H1 (cell line): ENCODE data around the gene RRAS2. TPM values are rescaled to one million over a fixed set of nuclear protein-coding genes. Genes with fewer than 3 reads are reported as not detected.

Experiments
- POLR2A ChIP-seq, 2 experiments: IDR thresholded peaks; 1 replicate in 1 of 2; 2 replicates in 1 of 2; pipeline ENCODE4 v1.6.1; 2011; ENCODE audit warnings: low read depth in 2 of 2, low read length in 2 of 2, mild to moderate bottlenecking in 2 of 2; ENCODE audit errors: control extremely low read depth in 1 of 2
- RNF2 ChIP-seq: fragments of 200-900, 300-1000 bp; sonication (generic); IDR thresholded peaks from 2 replicates; pipeline ENCODE4 v1.7.1; 2016; ENCODE audit warnings: borderline replicate concordance, low read depth, mild to moderate bottlenecking, antibody characterized with exemption, low read length; ENCODE audit not compliant: poor library complexity, severe bottlenecking; ENCODE audit errors: missing control alignments
- SP1 ChIP-seq: IDR thresholded peaks from 2 replicates; pipeline ENCODE4 v1.6.1; 2011; ENCODE audit warnings: low read depth, low read length
- SP4 ChIP-seq: IDR thresholded peaks from 2 replicates; pipeline ENCODE4 v1.6.1; 2012; ENCODE audit warnings: low read length, inconsistent platforms
- polyA plus RNA-seq, 7 experiments: library from polyadenylated mRNA; depleted of rRNA in 3 of 7; stranded (reverse) in 5 of 7; unstranded in 2 of 7; fragments of >200 nt in 5 of 7; fragments of 200-250 nt in 2 of 7; gene quantifications; 1 replicate in 5 of 7; 2 replicates in 1 of 7; 4 replicates in 1 of 7; pipeline versions ENCODE4 v1.2.1 to v1.2.3, GENCODE V29; 2011 to 2013; ENCODE audit warnings: missing spikeins in 2 of 7, mixed read lengths in 2 of 7
- total RNA-seq: library from RNA; stranded (reverse); fragmentation: NEBNext Ultra II Directional; extraction: Animal tissue kit (Norgen Biotek cat#: 25700); gene quantifications from 2 replicates; pipeline ENCODE4 v1.2.1, GENCODE V29; 2021
- TF ChIP-seq, protein P1 (sequence below): IDR thresholded peaks from 2 replicates; pipeline ENCODE4 v1.6.1; 2012; ENCODE audit warnings: low read length, inconsistent platforms
- TF ChIP-seq, protein P2 (sequence below), 3 experiments: IDR thresholded peaks; 1 replicate in 2 of 3; 2 replicates in 1 of 3; pipeline versions ENCODE4 v1.5.1 to v1.6.1; 2011; ENCODE audit warnings: low read length in 3 of 3, mild to moderate bottlenecking in 3 of 3, inconsistent platforms in 2 of 3, low read depth in 1 of 3, moderate library complexity in 1 of 3; ENCODE audit not compliant: insufficient read depth in 1 of 3; ENCODE audit errors: control extremely low read depth in 1 of 3

The RRAS2 gene
- total and polyA plus RNA-seq, 2 of the 8 experiments (the other 6 are each of a cell fraction or from before 2014, with no cell fraction given) = 72.3 to 234 TPM

DNA sequence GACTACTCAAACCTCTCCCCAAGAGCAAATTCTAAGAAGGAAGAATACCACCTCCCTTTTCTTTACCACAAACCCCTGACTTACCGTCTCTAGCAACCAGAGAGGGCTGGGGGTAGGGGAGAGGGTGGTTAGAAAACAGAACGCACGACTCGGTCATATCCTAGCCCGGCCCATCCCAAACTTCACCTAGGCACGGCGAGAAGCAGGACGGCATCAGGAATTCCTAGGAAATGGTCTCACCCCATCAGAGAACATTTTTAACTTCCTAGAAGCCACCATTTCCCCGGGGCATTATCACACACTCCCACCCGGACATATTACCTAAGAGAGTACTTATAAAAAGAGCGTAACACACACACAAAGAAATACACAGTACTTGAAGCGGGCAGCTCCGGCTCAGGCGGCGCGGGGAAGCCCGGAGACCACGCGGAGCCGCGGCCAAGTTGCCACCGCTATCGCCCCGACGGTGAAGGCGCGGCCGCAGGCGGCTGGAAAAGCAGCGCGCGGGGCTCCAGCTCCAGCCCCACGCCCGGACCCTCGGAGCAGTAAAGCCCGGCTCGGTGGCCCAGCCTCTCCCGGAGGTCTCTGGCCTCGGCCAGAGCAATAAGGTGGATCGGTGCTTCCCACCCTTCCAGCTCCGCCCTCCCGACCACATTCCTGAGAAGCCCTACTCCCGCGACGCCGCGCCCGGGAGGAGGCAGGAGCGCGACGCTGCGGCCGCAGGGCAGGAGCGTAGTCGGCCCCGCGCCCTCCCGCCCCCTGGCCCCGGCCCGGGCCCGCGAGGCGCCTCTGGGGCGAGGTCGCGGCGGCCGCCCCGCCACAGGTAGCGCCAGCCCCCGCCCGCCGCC lies 878 bp downstream of the RRAS2 start (continued):
- TF ChIP-seq, protein P1, sequence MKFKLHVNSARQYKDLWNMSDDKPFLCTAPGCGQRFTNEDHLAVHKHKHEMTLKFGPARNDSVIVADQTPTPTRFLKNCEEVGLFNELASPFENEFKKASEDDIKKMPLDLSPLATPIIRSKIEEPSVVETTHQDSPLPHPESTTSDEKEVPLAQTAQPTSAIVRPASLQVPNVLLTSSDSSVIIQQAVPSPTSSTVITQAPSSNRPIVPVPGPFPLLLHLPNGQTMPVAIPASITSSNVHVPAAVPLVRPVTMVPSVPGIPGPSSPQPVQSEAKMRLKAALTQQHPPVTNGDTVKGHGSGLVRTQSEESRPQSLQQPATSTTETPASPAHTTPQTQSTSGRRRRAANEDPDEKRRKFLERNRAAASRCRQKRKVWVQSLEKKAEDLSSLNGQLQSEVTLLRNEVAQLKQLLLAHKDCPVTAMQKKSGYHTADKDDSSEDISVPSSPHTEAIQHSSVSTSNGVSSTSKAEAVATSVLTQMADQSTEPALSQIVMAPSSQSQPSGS = no peak
- TF ChIP-seq POLR2A (IDR thresholded peaks at IDR 0.05; ENCODE audit: control extremely low read depth in 1 of 2, low read depth in 2 of 2, low read length in 2 of 2) (no peak), SP4 (no peak), SP1 (no peak), RNF2 (no peak)
- TF ChIP-seq, protein P2, sequence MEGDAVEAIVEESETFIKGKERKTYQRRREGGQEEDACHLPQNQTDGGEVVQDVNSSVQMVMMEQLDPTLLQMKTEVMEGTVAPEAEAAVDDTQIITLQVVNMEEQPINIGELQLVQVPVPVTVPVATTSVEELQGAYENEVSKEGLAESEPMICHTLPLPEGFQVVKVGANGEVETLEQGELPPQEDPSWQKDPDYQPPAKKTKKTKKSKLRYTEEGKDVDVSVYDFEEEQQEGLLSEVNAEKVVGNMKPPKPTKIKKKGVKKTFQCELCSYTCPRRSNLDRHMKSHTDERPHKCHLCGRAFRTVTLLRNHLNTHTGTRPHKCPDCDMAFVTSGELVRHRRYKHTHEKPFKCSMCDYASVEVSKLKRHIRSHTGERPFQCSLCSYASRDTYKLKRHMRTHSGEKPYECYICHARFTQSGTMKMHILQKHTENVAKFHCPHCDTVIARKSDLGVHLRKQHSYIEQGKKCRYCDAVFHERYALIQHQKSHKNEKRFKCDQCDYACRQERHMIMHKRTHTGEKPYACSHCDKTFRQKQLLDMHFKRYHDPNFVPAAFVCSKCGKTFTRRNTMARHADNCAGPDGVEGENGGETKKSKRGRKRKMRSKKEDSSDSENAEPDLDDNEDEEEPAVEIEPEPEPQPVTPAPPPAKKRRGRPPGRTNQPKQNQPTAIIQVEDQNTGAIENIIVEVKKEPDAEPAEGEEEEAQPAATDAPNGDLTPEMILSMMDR (IDR thresholded peaks at IDR 0.05; ENCODE audit: control extremely low read depth in 1 of 3, insufficient read depth in 1 of 3, low read depth in 1 of 3, low read length in 3 of 3) = no peak
